ENCODE results near the gene LRP2BP. TPM values are rescaled to one million over a fixed set of nuclear protein-coding genes. Genes with fewer than 3 reads are reported as not detected.
"Not testable (repeated sequence)": the region's sequence is repeated elsewhere in the genome, so short reads cannot be mapped to it uniquely, and the experiment has no call there.

Gene LRP2BP
- total RNA-seq, 3 donors from 2014 or later, result 0.96 to 2.3 (median 1.6) TPM

- Histone ChIP-seq H3K27me3 (no peaks in the 10 kb centered on the region), H3K9me3 (no peaks in the 10 kb centered on the region), H3K4me3 (no peak overlapping the region), H3K4me1 (no peaks in the 10 kb centered on the region), H3K36me3 (no peaks in the 10 kb centered on the region), H3K27ac (no peak overlapping the region)
- TF ChIP-seq CTCF (IDR thresholded peaks at IDR 0.05), result no peak
- no peak for TF ChIP-seq POLR2A (IDR thresholded peaks at IDR 0.05)
- TF ChIP-seq POLR2AphosphoS5 (IDR thresholded peaks at IDR 0.05), result no peak
- intact Hi-C loops (cut with DNase I; ENCODE audit: low total_unique reads), result no loop called here
- no peak for DNase-seq (ENCODE audit: low spot score in 2 of 2)
These were observed 72.1 kb downstream of the LRP2BP start for GRCh38 chr4:185323606-185324005.

GRCh38 chr4:185322803-185323202 is 72.9 kb downstream of the LRP2BP start:
- no peak for DNase-seq (ENCODE audit: low spot score in 2 of 2)
- intact Hi-C loops (cut with DNase I; ENCODE audit: low total_unique reads), result no loop called here

GRCh38 chr4:185318679-185319078 is 77.0 kb downstream of the LRP2BP start:
- Histone ChIP-seq H3K9me3 (no peaks in the 10 kb centered on the region), H3K4me3 (no peak overlapping the region), H3K27ac (no peak overlapping the region), H3K4me1 (no peaks in the 10 kb centered on the region), H3K36me3 (no peaks in the 10 kb centered on the region), H3K27me3 (no peaks in the 10 kb centered on the region)
- intact Hi-C loops (cut with DNase I; ENCODE audit: low total_unique reads), result loop anchor here (5.0 kb wide), 1 partner anchor 166 kb away; no protein-coding TSS in a partner anchor
- TF ChIP-seq POLR2AphosphoS5 (IDR thresholded peaks at IDR 0.05) (no peak), CTCF (IDR thresholded peaks at IDR 0.05) (no peak), POLR2A (IDR thresholded peaks at IDR 0.05) (no peak)
- DNase-seq (ENCODE audit: low spot score in 2 of 2), result no peak

More at GRCh38 chr4:185322803-185323202, 72.9 kb downstream of the LRP2BP start:
- Histone ChIP-seq H3K27ac (no peak overlapping the region), H3K4me3 (no peak overlapping the region), H3K9me3 (no peaks in the 10 kb centered on the region), H3K36me3 (no peaks in the 10 kb centered on the region), H3K27me3 (no peaks in the 10 kb centered on the region), H3K4me1 (no peaks in the 10 kb centered on the region)
- TF ChIP-seq POLR2A (IDR thresholded peaks at IDR 0.05) (no peak), POLR2AphosphoS5 (IDR thresholded peaks at IDR 0.05) (no peak), CTCF (IDR thresholded peaks at IDR 0.05) (no peak)

- Histone ChIP-seq H3K9me3 (no peaks in the 10 kb centered on the region), H3K27me3 (no peaks in the 10 kb centered on the region), H3K4me3 (no peak overlapping the region), H3K27ac (no peak overlapping the region), H3K36me3 (no peaks in the 10 kb centered on the region), H3K4me1 (no peaks in the 10 kb centered on the region)
- TF ChIP-seq POLR2AphosphoS5 (IDR thresholded peaks at IDR 0.05) (no peak), POLR2A (IDR thresholded peaks at IDR 0.05) (no peak), CTCF (IDR thresholded peaks at IDR 0.05) (no peak)
- DNase-seq (ENCODE audit: low spot score in 2 of 2), result no peak
- intact Hi-C loops (cut with DNase I; ENCODE audit: low total_unique reads), result loop anchor here (5.0 kb wide), 1 partner anchor 166 kb away; no protein-coding TSS in a partner anchor
These were observed 77.8 kb downstream of the LRP2BP start for GRCh38 chr4:185317880-185318279.

- DNase-seq (ENCODE audit: low spot score in 2 of 2); H3K4me1 ChIP-seq; H3K27me3 ChIP-seq; H3K36me3 ChIP-seq; H3K9me3 ChIP-seq; H3K27ac ChIP-seq; H3K4me3 ChIP-seq: not testable (repeated sequence)
- intact Hi-C loops (cut with DNase I; ENCODE audit: low total_unique reads), result loop anchor here (5.0 kb wide), 1 partner anchor 165 kb away; no protein-coding TSS in a partner anchor
These were observed 78.3 kb downstream of the LRP2BP start for GRCh38 chr4:185317462-185317861.

Other genes starting within 250 kb of the LRP2BP start
- gene CFAP97, start 191.9 kb downstream of the LRP2BP start, total RNA-seq, result 10 to 100 TPM; 36.6 to 42.4 (median 38.0) TPM
- 10 to 100 TPM; 16.8 to 30.1 (median 29.8) TPM for gene SNX25, start 186.3 kb downstream of the LRP2BP start, total RNA-seq
- 10 to 100 TPM in 2 of 3 donors, 1 to 10 TPM in 1; 9.0 to 15.5 (median 10.2) TPM for gene ANKRD37, start 917 bp upstream of the LRP2BP start, total RNA-seq
- 10 to 100 TPM; 20.6 to 48.3 (median 37.9) TPM for gene UFSP2, start 30.0 kb upstream of the LRP2BP start, total RNA-seq
- gene CCDC110, start 75.8 kb upstream of the LRP2BP start, total RNA-seq, result 1 to 10 TPM; 1.3 to 4.1 (median 1.3) TPM
- gene PDLIM3, start 139.6 kb upstream of the LRP2BP start, total RNA-seq, result 100 to 1,000 TPM in 2 of 3 donors, 10 to 100 TPM in 1; 25.3 to 181 (median 175) TPM

Measured in breast epithelium (tissue), 4 donors.